Heart left ventricle (tissue), 16 donors: Measurements from ENCODE around the gene MVK. TPM values are rescaled to one million over a fixed set of nuclear protein-coding genes. Genes with fewer than 3 reads are reported as not detected.
"Not testable (repeated sequence)": the region's sequence is repeated elsewhere in the genome, so short reads cannot be mapped to it uniquely, and the experiment has no call there.

Experiments
- ATAC-seq, 4 donors: fragments of 200-7000 bp; cut with Tn5 transposase; one replicate each; pipeline ENCODE4 v1.9.1; 2020 to 2022; ENCODE audit warnings: moderate library complexity in 4 of 4, mild to moderate bottlenecking in 3 of 4, moderate number of reproducible peaks in 1 of 4
- DNase-seq, 5 donors: peaks; one replicate each; pipeline ENCODE4 v3.0.0-alpha.2; 2020
- H3K27ac ChIP-seq, 12 donors: fragments of 200-600 bp; sonication (generic) in 4 of 12; one replicate each; pipeline versions ENCODE4 v1.5.0 to v1.8.0; 2016 to 2022; ENCODE audit warnings: mild to moderate bottlenecking in 2 of 12
- H3K27me3 ChIP-seq, 9 donors: fragments of 200-600 bp; sonication (generic) in 2 of 9; one replicate each; pipeline versions ENCODE4 v1.5.1 to v1.8.0; 2016 to 2022; ENCODE audit warnings: mild to moderate bottlenecking in 3 of 9
- H3K36me3 ChIP-seq, 9 donors: fragments of 200-600 bp; sonication (generic) in 2 of 9; one replicate each; pipeline versions ENCODE4 v1.5.0 to v1.8.0; 2018 to 2022; ENCODE audit warnings: mild to moderate bottlenecking in 2 of 9
- H3K4me1 ChIP-seq, 12 donors: fragments of 200-600 bp; sonication (generic) in 4 of 12; one replicate each; pipeline versions ENCODE4 v1.5.0 to v1.8.0; 2016 to 2022; ENCODE audit warnings: mild to moderate bottlenecking in 3 of 12
- H3K4me3 ChIP-seq, 12 donors: fragments of 200-600 bp; sonication (generic) in 4 of 12; one replicate each; pipeline versions ENCODE4 v1.5.0 to v1.8.0; 2017 to 2022; ENCODE audit warnings: mild to moderate bottlenecking in 9 of 12, moderate library complexity in 4 of 12
- H3K9me3 ChIP-seq, 12 donors: fragments of 200-600 bp; sonication (generic) in 4 of 12; one replicate each; pipeline versions ENCODE4 v1.5.0 to v1.8.0; 2016 to 2022; ENCODE audit warnings: mild to moderate bottlenecking in 1 of 12
- CTCF ChIP-seq, 12 donors: fragments of 200-600 bp; sonication (generic) in 4 of 12; IDR thresholded peaks; one replicate each; pipeline versions ENCODE4 v1.5.0 to v1.8.0; 2018 to 2022; ENCODE audit warnings: antibody characterized with exemption in 12 of 12, mild to moderate bottlenecking in 5 of 12
- POLR2A ChIP-seq, 2 donors: fragments of 450-650 bp; IDR thresholded peaks; one replicate each; pipeline ENCODE4 v1.6.1; 2017; ENCODE audit warnings: antibody characterized with exemption in 2 of 2, mild to moderate bottlenecking in 2 of 2, moderate library complexity in 2 of 2
- WGBS, 4 donors: extraction: QIAGEN DNeasy Blood & Tissue Kit in 2 of 4; methylation state at CpG; one replicate each; pipeline versions ENCODE4 v1.1.5 to v1.1.7; 2013 to 2018; 5-methylcytosine and 5-hydroxymethylcytosine counted together
- intact Hi-C, 10 donors: fragments of 100-400 bp; cut with DNase I; formaldehyde crosslinking; loops; one replicate each; pipeline versions ENCODE4 v1.11.1 to v1.14.2; 2022
- polyA plus RNA-seq, 2 donors: library from polyadenylated mRNA; stranded (reverse); fragments of 200-250 nt; gene quantifications; one replicate each; pipeline ENCODE4 v1.2.3, GENCODE V29; 2013
- total RNA-seq, 9 donors: library from RNA; depleted of rRNA in 2 of 9; stranded (reverse); fragments of >200 nt in 2 of 9; fragmentation: NEBNext Ultra II Directional in 3 of 9; extraction: Animal tissue kit (Norgen Biotek cat#: 25700) in 3 of 9; gene quantifications; one replicate each; pipeline versions ENCODE4 v1.1.0 to v1.2.4, GENCODE V29; 2016 to 2023
- donor health status: ischemic (EF 13 %, LVEDD 7.1; RV severe dilation, severe dysfunction).
- donor health status: healthy with polysubstance abuse.
- donor health status: DM: no; HTN: yes; CAD: no.
- donor health status: DM: no; HTN: no; CAD: no.
- donor health status: ischemic (EF 25% LVEDD 6.9; RV normal size, moderate dysfunction).
- donor health status: ischemic (EF 25% LVEDD 5.7; RV mildly dilated, moderate dysfunction).
- donor health status: healthy.
- donor health status: DM: yes; HTN: yes; CAD: no.
- donor health status: ischemic (EF 35%, LVEDD 5.7; RV mildly dilated, moderate dysfunction).
- donor health status: nonischemic (EF 11% LVEDD 7.7; RV severe dilation, severe dysfunction).
- donor health status: DM: yes; HTN: yes; CAD: no.
- donor health status: PGD.
- donor health status: ischemic (EF 29% LVEDD 5.4; RV normal size, mild dysfunction).
- donor health status: nonischemic (EF 23%, LVEDD 6.1; RV moderate dilation, normal function).

MVK gene
- total and polyA plus RNA-seq, 11 donors: 7.9 to 14.9 (median 10.1) TPM

- Histone ChIP-seq H3K9me3 (no peaks in the 10 kb centered on the region), H3K4me1 (peaks cover 0 to 12% (median 4%) of the 10 kb centered on the region in 12 donors), H3K27ac (no peak overlapping the region), H3K27me3 (peaks cover 0 to 2% (median 0%) of the 10 kb centered on the region in 9 donors), H3K4me3 (no peak overlapping the region), H3K36me3 (peaks cover 0 to 9% (median 0%) of the 10 kb centered on the region in 9 donors)
- intact Hi-C loops: no loop called here
- TF ChIP-seq CTCF (IDR thresholded peaks at IDR 0.05) (no peak), POLR2A (IDR thresholded peaks at IDR 0.05) (no peak)
- ATAC-seq (no peak), DNase-seq (no peak)
- WGBS, 4 donors: 88 to 94% (median 93%) methylated on average over 2 of the region's 2 CpGs
Observed at GRCh38 chr12:109600481-109600880, 26.9 kb downstream of the MVK start.

- H3K4me3 ChIP-seq: no peak overlapping the region
- intact Hi-C loops: no loop called here
- WGBS, 4 donors: 87 to 93% (median 90%) methylated on average over 7 to 8 of the region's 8 CpGs
- H3K4me1 ChIP-seq: peaks cover 0 to 14% (median 4%) of the 10 kb centered on the region in 12 donors
- TF ChIP-seq CTCF (IDR thresholded peaks at IDR 0.05): no peak
- no peak for TF ChIP-seq POLR2A (IDR thresholded peaks at IDR 0.05)
- H3K27me3 ChIP-seq: peaks cover 0 to 2% (median 0%) of the 10 kb centered on the region in 9 donors
- peaks cover 0 to 7% (median 0%) of the 10 kb centered on the region in 9 donors for H3K36me3 ChIP-seq
- DNase-seq (no peak), ATAC-seq (no peak)
- no peak overlapping the region for H3K27ac ChIP-seq
- no peaks in the 10 kb centered on the region for H3K9me3 ChIP-seq
Observed at GRCh38 chr12:109600995-109601394, 27.4 kb downstream of the MVK start.

- TF ChIP-seq POLR2A (IDR thresholded peaks at IDR 0.05): no peak
- no peak for TF ChIP-seq CTCF (IDR thresholded peaks at IDR 0.05)
- Histone ChIP-seq H3K27me3 (peaks cover 0 to 2% (median 0%) of the 10 kb centered on the region in 9 donors), H3K4me1 (peaks cover 0 to 20% (median 6%) of the 10 kb centered on the region in 12 donors), H3K27ac (no peak overlapping the region), H3K9me3 (no peaks in the 10 kb centered on the region), H3K36me3 (peaks cover 0 to 1% (median 0%) of the 10 kb centered on the region in 9 donors), H3K4me3 (no peak overlapping the region)
- ATAC-seq (no peak), DNase-seq (no peak)
- WGBS, 4 donors: 87 to 88% (median 87%) methylated on average over 8 of the region's 8 CpGs
- intact Hi-C loops: no loop called here
Observed at GRCh38 chr12:109601557-109601956, 28.0 kb downstream of the MVK start.

GRCh38 chr12:109602132-109602531 is 28.5 kb downstream of the MVK start:
- H3K4me3 ChIP-seq, H3K9me3 ChIP-seq, intact Hi-C loops, DNase-seq, H3K36me3 ChIP-seq, H3K27ac ChIP-seq, ATAC-seq, H3K27me3 ChIP-seq: not testable (repeated sequence)
- peaks cover 0 to 26% (median 7%) of the 10 kb centered on the region in 12 donors for H3K4me1 ChIP-seq
- WGBS, 4 donors: 91 to 92% (median 92%) methylated on average over 5 of the region's 5 CpGs

GRCh38 chr12:109604132-109604585 is 30.6 kb downstream of the MVK start:
- H3K9me3 ChIP-seq: no peaks in the 10 kb centered on the region
- TF ChIP-seq POLR2A (IDR thresholded peaks at IDR 0.05) (no peak), CTCF (IDR thresholded peaks at IDR 0.05) (no peak)
- no peak overlapping the region for H3K4me3 ChIP-seq
- no peaks in the 10 kb centered on the region for H3K36me3 ChIP-seq
- intact Hi-C loops: no loop called here
- DNase-seq: no peak
- H3K4me1 ChIP-seq: peaks cover 0 to 15% (median 4%) of the 10 kb centered on the region in 12 donors
- WGBS, 4 donors: 88 to 96% (median 94%) methylated on average over 3 of the region's 3 CpGs
- no peak for ATAC-seq
- H3K27me3 ChIP-seq: peaks cover 0 to 8% (median 0%) of the 10 kb centered on the region in 9 donors
- no peak overlapping the region for H3K27ac ChIP-seq
